A673 (cell line): ENCODE measurements around the gene HADHA. TPM values are rescaled to one million over a fixed set of nuclear protein-coding genes. Genes with fewer than 3 reads are reported as not detected.

ENCODE experiments used
- BruUV-seq: library from RNA; stranded (reverse); fragments of 400-500 nt; replicated peaks from 2 replicates; lab custom pipeline; 2021; lab: Mats Ljungman, UMichigan
- CTCF ChIA-PET: fragments of 300-600 bp; sonication (Branson Sonifier 250); formaldehyde crosslinking; loops from one replicate; lab custom pipeline; 2022; ENCODE audit warnings: antibody characterized with exemption; lab: Charles Lee
- POLR2A ChIA-PET: fragments of 300-600 bp; sonication (Branson Sonifier 250); formaldehyde crosslinking; loops from one replicate; lab custom pipeline; 2022; ENCODE audit warnings: antibody characterized with exemption; ENCODE audit not compliant: low non-redundant PET; lab: Charles Lee
- DNase-seq: peaks from one replicate; pipeline ENCODE4 v3.0.0-alpha.2; 2015; ENCODE audit warnings: low spot score
- H3K27ac ChIP-seq: fragments of 200-600 bp; sonication (generic); 2 replicates; pipeline ENCODE4 v1.5.1; 2016; ENCODE audit warnings: mixed run types, low read depth, mild to moderate bottlenecking, mixed read lengths, antibody characterized with exemption, low read length; ENCODE audit not compliant: poor library complexity, severe bottlenecking
- H3K27me3 ChIP-seq: fragments of 200-600 bp; sonication (generic); replicated peaks from 2 replicates; pipeline ENCODE4 v1.6.1; 2017; ENCODE audit warnings: mixed run types, low read depth, mild to moderate bottlenecking, mixed read lengths, antibody characterized with exemption, low read length; ENCODE audit not compliant: insufficient read depth, poor library complexity
- H3K36me3 ChIP-seq: fragments of 200-600 bp; sonication (generic); 2 replicates; pipeline ENCODE4 v1.6.1; 2016; ENCODE audit warnings: mixed run types, mild to moderate bottlenecking, mixed read lengths, antibody characterized with exemption, low read length; ENCODE audit not compliant: insufficient read depth, poor library complexity, severe bottlenecking
- H3K4me1 ChIP-seq: fragments of 200-600 bp; sonication (generic); 2 replicates; pipeline ENCODE4 v1.6.1; 2017; ENCODE audit warnings: mixed run types, mild to moderate bottlenecking, mixed read lengths, antibody characterized with exemption, low read length; ENCODE audit not compliant: insufficient read depth, poor library complexity, severe bottlenecking
- H3K4me3 ChIP-seq: fragments of 200-600 bp; sonication (generic); 2 replicates; pipeline ENCODE4 v1.5.1; 2016; ENCODE audit warnings: low read depth, mixed run types, mild to moderate bottlenecking, mixed read lengths, low read length; ENCODE audit not compliant: poor library complexity, severe bottlenecking
- H3K9me3 ChIP-seq: fragments of 200-600 bp; sonication (generic); 2 replicates; pipeline ENCODE4 v1.6.1; 2016; ENCODE audit warnings: mixed run types, low read depth, mild to moderate bottlenecking, mixed read lengths, antibody characterized with exemption, low read length; ENCODE audit not compliant: poor library complexity, severe bottlenecking
- CTCF ChIP-seq: fragments of 300-800, 200-600 bp; sonication (generic); conservative IDR thresholded peaks from 2 replicates; pipeline ENCODE4 v1.5.1; 2017; ENCODE audit warnings: low read depth, mild to moderate bottlenecking, antibody characterized with exemption, low read length, moderate library complexity, mixed read lengths
- EZH2 ChIP-seq: fragments of 200-600 bp; sonication (generic); IDR thresholded peaks from 2 replicates; pipeline ENCODE4 v1.6.1; 2017; ENCODE audit warnings: borderline replicate concordance, low read depth, mild to moderate bottlenecking, mixed read lengths, antibody characterized with exemption, low read length; ENCODE audit not compliant: poor library complexity, severe bottlenecking
- intact Hi-C: fragments of 100-400 bp; cut with micrococcal nuclease; formaldehyde crosslinking; loops from one replicate; pipeline ENCODE4 v1.10.0; 2022; ENCODE audit not compliant: unreplicated experiment
- total RNA-seq: library from RNA; stranded (reverse); gene quantifications from 2 replicates; pipeline ENCODE4 v1.2.3, GENCODE V29; 2021

The HADHA gene
- total RNA-seq, 1 experiment from 2014 or later, result 136 TPM

DNA sequence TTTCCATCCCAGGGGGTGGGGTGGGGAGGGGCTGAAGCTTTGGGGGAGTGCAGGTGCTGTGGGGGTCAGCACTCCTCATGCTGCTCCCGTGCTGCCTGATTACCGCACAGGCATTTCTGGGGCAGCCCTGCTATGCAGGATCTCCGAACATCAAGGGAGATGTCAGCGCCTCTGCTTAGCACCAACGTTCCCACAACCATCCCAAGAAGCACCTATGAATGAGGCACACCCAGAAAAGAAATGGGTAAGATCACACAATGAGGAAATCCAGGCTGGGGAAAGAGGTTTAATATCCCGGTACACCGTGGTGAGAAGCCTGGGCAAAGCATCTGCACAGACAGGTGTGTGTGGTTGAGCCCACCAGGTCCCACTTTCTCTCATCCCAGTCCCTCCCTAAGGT is 54.1 kb downstream of the HADHA start:
- H3K27ac ChIP-seq, result no peak overlapping the region
- POLR2A ChIA-PET, result no interaction called here
- H3K4me1 ChIP-seq, result no peaks in the 10 kb centered on the region
- intact Hi-C loops, result no loop called here
- no peaks in the 10 kb centered on the region for H3K27me3 ChIP-seq
- no peaks in the 10 kb centered on the region for H3K9me3 ChIP-seq
- no peak overlapping the region for H3K4me3 ChIP-seq
- no TSS peak for BruUV-seq
- CTCF ChIA-PET, result no interaction called here
- no peak for DNase-seq
- peaks cover 33% of the 10 kb centered on the region for H3K36me3 ChIP-seq
- TF ChIP-seq CTCF (no peak), EZH2 (no peak)

- TF ChIP-seq CTCF, result no peak
- no peak for TF ChIP-seq EZH2
- ChIA-PET CTCF (no interaction called here), POLR2A (no interaction called here)
- Histone ChIP-seq H3K4me3 (no peak overlapping the region), H3K4me1 (no peaks in the 10 kb centered on the region), H3K9me3 (no peaks in the 10 kb centered on the region), H3K27me3 (no peaks in the 10 kb centered on the region), H3K36me3 (peaks cover 27% of the 10 kb centered on the region), H3K27ac (no peak overlapping the region)
- BruUV-seq, result no TSS peak
- DNase-seq, result no peak
- intact Hi-C loops, result no loop called here
Observed at GRCh38 chr2:26189751-26190150, 54.7 kb downstream of the HADHA start.

DNA sequence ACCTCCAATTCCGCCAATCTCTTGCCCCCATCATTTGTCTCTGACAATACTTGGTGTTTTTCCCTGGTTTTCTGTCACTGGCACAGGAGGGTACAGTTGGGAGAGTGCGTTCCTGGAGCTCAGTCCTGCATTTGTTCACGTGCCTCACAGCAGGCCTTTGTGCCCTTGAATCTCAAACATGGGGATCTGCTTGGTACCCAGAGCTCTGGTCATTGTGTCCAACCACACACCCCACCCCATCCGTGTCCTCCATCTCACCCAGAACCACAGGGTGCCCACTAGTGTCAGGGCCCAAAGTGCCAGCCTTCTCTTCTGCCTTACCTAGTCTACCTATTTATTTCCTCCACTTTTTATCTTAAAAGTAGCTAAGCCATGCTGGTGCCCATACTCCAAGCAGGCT is 55.3 kb downstream of the HADHA start:
- Histone ChIP-seq H3K9me3 (no peaks in the 10 kb centered on the region), H3K36me3 (peaks cover 21% of the 10 kb centered on the region), H3K4me1 (no peaks in the 10 kb centered on the region), H3K4me3 (no peak overlapping the region), H3K27me3 (no peaks in the 10 kb centered on the region), H3K27ac (no peak overlapping the region)
- TF ChIP-seq EZH2 (no peak), CTCF (no peak)
- no peak for DNase-seq
- ChIA-PET POLR2A (interaction anchor here (0.7 kb wide), 1 partner anchor 13 kb away, joined by 3 read pairs; no protein-coding TSS in a partner anchor), CTCF (no interaction called here)
- no TSS peak for BruUV-seq
- intact Hi-C loops, result no loop called here
